ENCODE results near the gene FBXO28.

GRCh38 chr1:224141693-224142092 lies 27.8 kb downstream of the FBXO28 start:
- TF ChIP-seq CTCF (IDR thresholded peaks at IDR 0.05): no peak
- no peak for TF ChIP-seq POLR2A (IDR thresholded peaks at IDR 0.05)

Measured in stomach (tissue), 4 donors.